ENCODE measurements around the gene IRGQ.

The IRGQ gene

DNA sequence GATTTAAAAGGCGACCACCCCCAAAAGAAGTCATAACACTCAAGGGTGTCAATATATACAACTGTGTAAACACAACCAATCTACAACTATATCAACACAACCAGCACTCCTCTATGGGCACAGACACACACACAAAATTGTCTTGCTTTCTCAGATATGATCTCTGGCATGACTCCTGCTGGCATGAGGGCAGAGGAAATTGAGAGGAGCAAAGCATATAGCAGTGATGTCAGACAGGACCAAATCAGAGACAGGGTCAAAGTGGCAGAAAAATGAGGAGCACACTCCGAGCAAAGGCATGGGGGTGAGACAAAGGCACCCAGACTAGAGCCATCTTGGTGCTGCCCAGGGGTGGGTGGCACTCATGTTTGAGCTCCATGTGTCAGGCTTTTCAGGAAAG lies 9.6 kb downstream of the IRGQ start:
- Histone ChIP-seq H3K4me3 (no peak overlapping the region), H3K27ac (no peak overlapping the region), H3K9me3 (no peaks in the 10 kb centered on the region), H3K27me3 (no peaks in the 10 kb centered on the region), H3K36me3 (peaks cover 0 to 27% (median 5%) of the 10 kb centered on the region in 3 donors), H3K4me1 (peaks cover 0 to 5% (median 2%) of the 10 kb centered on the region in 4 donors)
- TF ChIP-seq, protein P1, sequence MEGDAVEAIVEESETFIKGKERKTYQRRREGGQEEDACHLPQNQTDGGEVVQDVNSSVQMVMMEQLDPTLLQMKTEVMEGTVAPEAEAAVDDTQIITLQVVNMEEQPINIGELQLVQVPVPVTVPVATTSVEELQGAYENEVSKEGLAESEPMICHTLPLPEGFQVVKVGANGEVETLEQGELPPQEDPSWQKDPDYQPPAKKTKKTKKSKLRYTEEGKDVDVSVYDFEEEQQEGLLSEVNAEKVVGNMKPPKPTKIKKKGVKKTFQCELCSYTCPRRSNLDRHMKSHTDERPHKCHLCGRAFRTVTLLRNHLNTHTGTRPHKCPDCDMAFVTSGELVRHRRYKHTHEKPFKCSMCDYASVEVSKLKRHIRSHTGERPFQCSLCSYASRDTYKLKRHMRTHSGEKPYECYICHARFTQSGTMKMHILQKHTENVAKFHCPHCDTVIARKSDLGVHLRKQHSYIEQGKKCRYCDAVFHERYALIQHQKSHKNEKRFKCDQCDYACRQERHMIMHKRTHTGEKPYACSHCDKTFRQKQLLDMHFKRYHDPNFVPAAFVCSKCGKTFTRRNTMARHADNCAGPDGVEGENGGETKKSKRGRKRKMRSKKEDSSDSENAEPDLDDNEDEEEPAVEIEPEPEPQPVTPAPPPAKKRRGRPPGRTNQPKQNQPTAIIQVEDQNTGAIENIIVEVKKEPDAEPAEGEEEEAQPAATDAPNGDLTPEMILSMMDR (IDR thresholded peaks at IDR 0.05) = no peak
- intact Hi-C loops (cut with DNase I; ENCODE audit: low total_unique reads) = no loop called here
- no peak for DNase-seq

DNA sequence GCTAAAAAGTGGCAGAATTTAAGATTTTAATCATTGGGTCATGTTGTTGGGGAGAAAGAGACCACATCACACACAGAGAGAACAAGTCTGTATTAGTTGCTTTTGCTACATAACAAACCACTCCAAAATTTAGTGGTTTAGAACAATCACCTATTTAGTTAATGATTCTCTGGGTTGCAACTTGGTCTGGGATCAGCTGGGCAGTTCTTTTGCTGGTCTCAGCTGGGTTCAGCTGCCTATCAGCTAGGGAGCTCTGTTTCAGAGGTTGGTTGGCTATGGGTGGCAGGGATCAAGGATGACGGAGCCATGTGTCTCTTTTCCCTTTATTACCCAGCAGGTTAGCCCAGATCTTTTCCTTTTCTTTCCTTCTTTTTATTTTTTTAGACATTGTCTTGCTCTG lies 11.4 kb downstream of the IRGQ start:
- intact Hi-C loops (cut with DNase I; ENCODE audit: low total_unique reads) = no loop called here
- no peak overlapping the region for H3K4me3 ChIP-seq
- TF ChIP-seq, protein P1 (IDR thresholded peaks at IDR 0.05) = no peak
- DNase-seq = no peak
- peaks cover 0 to 16% (median 3%) of the 10 kb centered on the region in 4 donors for H3K4me1 ChIP-seq
- no peaks in the 10 kb centered on the region for H3K27me3 ChIP-seq
- no peaks in the 10 kb centered on the region for H3K9me3 ChIP-seq
- H3K27ac ChIP-seq = no peak overlapping the region
- peaks cover 0 to 9% (median 0%) of the 10 kb centered on the region in 3 donors for H3K36me3 ChIP-seq

DNA sequence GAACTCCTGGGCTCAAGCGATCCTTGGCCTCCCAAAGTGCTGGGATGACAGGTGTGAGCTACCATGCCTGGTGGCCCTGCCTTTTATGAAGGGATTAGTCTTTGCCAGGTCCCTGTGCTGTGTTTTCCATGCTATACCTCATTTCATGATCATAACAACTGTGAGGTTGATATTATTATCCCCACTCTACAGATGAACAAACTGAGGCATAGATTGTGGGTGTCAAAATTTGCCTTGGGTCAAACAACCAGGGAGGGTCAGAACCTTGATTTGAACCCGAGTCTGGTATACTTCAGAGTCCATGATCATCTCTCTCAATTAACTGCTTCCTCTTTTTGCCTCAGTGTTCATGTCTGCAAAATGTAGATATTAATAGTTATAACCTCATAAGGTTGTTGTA lies 13.4 kb downstream of the IRGQ start:
- H3K27ac ChIP-seq = no peak overlapping the region
- H3K4me1 ChIP-seq = peaks cover 0 to 16% (median 3%) of the 10 kb centered on the region in 4 donors
- H3K9me3 ChIP-seq = no peaks in the 10 kb centered on the region
- DNase-seq = no peak
- H3K27me3 ChIP-seq = no peaks in the 10 kb centered on the region
- intact Hi-C loops (cut with DNase I; ENCODE audit: low total_unique reads) = no loop called here
- no peak overlapping the region for H3K4me3 ChIP-seq
- H3K36me3 ChIP-seq = no peaks in the 10 kb centered on the region
- TF ChIP-seq, protein P1 (IDR thresholded peaks at IDR 0.05) = no peak

DNA sequence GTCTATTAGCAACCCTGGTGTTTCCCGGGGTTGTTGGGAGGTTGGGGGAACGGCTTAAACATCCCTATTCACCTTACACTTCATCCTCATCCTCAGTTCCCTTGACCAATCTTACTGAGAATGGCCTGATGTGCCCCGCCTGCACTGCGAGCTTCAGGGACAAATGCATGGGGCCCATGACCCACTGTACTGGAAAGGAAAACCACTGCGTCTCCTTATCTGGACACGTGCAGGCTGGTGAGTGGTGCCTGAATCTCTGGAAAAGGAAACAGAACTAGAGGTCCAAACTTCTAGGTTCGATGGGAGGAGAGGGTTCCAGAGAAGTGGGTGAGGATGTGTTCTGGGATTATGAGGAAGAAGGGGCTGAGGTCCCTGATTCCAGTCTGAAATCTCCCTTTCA lies 14.5 kb downstream of the IRGQ start:
- Histone ChIP-seq H3K27me3 (no peaks in the 10 kb centered on the region), H3K9me3 (no peaks in the 10 kb centered on the region), H3K27ac (peak overlapping the region in 1 of 2 donors; percentile 65), H3K36me3 (no peaks in the 10 kb centered on the region), H3K4me1 (peaks cover 0 to 16% (median 3%) of the 10 kb centered on the region in 4 donors), H3K4me3 (peak overlapping the region; percentile 47 to 49)
- intact Hi-C loops (cut with DNase I; ENCODE audit: low total_unique reads) = no loop called here
- TF ChIP-seq, protein P1 (IDR thresholded peaks at IDR 0.05) = no peak
- DNase-seq = no peak

DNA sequence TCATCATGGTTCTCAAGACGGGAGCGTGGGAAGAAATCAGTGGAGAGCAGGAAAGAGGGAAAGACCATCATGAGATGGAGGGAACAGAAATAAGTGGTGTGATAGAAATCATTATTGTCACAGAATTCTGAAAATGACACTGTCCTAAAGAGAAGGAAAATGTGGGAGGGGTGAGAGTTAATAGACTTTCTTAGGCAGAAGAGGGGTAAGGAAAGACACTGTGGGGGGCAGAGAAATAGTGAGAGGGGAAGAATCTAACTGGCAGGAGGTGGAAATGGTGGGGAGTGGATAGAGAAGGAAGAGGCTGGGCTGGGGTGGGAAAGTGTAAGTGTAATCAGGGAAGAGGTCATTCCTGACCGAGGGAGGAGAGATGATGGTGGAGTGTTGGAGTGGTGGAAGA lies 17.1 kb downstream of the IRGQ start:
- intact Hi-C loops (cut with DNase I; ENCODE audit: low total_unique reads) = no loop called here
- no peak for DNase-seq

More for the DNA sequence above, 17.1 kb downstream of the IRGQ start:
- Histone ChIP-seq H3K4me1 (peaks cover 0 to 31% (median 14%) of the 10 kb centered on the region in 4 donors), H3K36me3 (no peaks in the 10 kb centered on the region), H3K27ac (no peak overlapping the region), H3K9me3 (no peaks in the 10 kb centered on the region), H3K4me3 (no peak overlapping the region), H3K27me3 (no peaks in the 10 kb centered on the region)
- TF ChIP-seq, protein P1 (IDR thresholded peaks at IDR 0.05) = no peak

All from tibial artery (tissue), 4 donors.